ENCODE data around the gene MGAT4B. TPM values are rescaled to one million over a fixed set of nuclear protein-coding genes. Genes with fewer than 3 reads are reported as not detected.

Gene MGAT4B
- total and polyA plus RNA-seq, 12 donors = 58.6 to 123 (median 98.0) TPM

DNA sequence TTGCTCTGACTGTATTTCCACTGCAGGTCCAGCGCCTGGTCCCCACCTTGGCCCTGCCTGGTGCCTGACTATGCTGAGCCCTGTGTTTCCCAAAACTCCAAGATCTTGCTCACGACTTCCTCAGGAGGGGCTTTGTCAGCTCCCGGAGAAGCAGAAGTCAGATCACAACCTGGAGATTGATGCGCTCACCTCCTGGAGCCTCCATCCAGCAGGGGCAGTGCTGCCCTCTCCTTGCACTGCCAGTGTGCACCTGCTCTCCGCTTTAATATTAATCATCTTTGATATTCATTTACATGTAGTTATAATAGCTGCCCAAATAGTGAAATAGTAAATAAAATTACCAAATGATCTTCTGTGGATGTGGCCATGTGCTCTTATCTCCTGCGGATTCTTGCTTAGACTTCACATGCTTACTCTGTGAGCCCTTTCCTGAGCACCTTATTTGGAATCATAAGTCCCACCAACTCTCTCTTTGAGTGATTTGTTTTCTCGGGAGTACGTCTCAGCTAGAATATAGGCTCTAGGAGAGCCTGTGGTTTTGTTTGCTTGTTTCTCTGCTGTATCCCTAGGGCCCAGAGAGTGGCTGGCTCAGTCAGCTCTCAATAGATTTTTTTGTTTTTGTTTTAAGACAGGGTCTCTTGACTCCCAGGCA lies 56.7 kb downstream of the MGAT4B start:
- no peaks in the 10 kb centered on the region for H3K27me3 ChIP-seq
- ATAC-seq (no peak), DNase-seq (no peak)
- peaks cover 0 to 59% (median 32%) of the 10 kb centered on the region in 9 donors for H3K4me1 ChIP-seq
- no peaks in the 10 kb centered on the region for H3K9me3 ChIP-seq
- 82 to 84% methylated on average over 8 of the region's 8 CpGs for WGBS, 2 donors
- no peak overlapping the region for H3K27ac ChIP-seq
- TF ChIP-seq CTCF (IDR thresholded peaks at IDR 0.05) = no peak
- intact Hi-C loops (cut with DNase I) = no loop called here
- peaks cover 0 to 20% (median 0%) of the 10 kb centered on the region in 9 donors for H3K36me3 ChIP-seq
- no peak overlapping the region for H3K4me3 ChIP-seq

DNA sequence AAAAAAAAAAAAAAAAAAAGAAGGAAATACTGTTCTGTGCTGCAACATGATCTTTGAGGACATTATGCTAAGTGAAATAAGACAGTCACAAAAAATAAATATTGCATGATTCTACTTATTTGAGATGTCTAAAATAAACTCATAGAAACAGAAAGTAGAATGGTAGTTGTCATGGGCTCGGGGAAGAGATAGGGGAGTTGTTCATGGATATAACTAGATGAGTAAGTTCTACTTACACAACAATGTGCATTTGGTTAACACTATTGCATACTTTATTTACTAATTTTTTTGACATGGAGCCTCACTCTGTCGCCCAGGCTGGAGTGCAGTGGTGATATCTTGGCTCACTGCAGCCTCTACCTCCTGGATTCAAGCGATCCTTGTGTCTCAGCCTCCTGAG lies 58.9 kb downstream of the MGAT4B start:
- H3K4me1 ChIP-seq = peaks cover 0 to 56% (median 24%) of the 10 kb centered on the region in 9 donors
- intact Hi-C loops (cut with DNase I) = no loop called here
- H3K4me3 ChIP-seq = no peak overlapping the region
- no peak overlapping the region for H3K27ac ChIP-seq
- H3K9me3 ChIP-seq = no peaks in the 10 kb centered on the region
- WGBS, 2 donors = 92 to 96% methylated on average over 3 of the region's 3 CpGs
- ATAC-seq (no peak), DNase-seq (no peak)
- no peaks in the 10 kb centered on the region for H3K27me3 ChIP-seq
- TF ChIP-seq CTCF (IDR thresholded peaks at IDR 0.05) = no peak
- peaks cover 0 to 20% (median 0%) of the 10 kb centered on the region in 9 donors for H3K36me3 ChIP-seq

Small RNAs within 50 kb of the gene (microRNA-seq; reads per million reads assigned to microRNA genes)
- gene MIR1229 = 0.51 to 1.2 reads per million in 2 donors

Other genes starting within 250 kb of the MGAT4B start
- 100 to 1,000 TPM; 147 to 227 (median 168) TPM for gene HNRNPH1, start 183.2 kb downstream of the MGAT4B start, total RNA-seq
- 100 to 1,000 TPM; 114 to 217 TPM for gene HNRNPH1, start 183.2 kb downstream of the MGAT4B start, polyA plus RNA-seq
- gene CBY3, start 125.8 kb downstream of the MGAT4B start, total RNA-seq = not detected
- under 1 TPM in 1 of 2 donors, not detected in 1; 0.06 TPM for gene CBY3, start 125.8 kb downstream of the MGAT4B start, polyA plus RNA-seq
- 100 to 1,000 TPM; 372 to 659 (median 492) TPM for gene CANX, start 107.9 kb downstream of the MGAT4B start, total RNA-seq
- gene CANX, start 107.9 kb downstream of the MGAT4B start, polyA plus RNA-seq = 100 to 1,000 TPM in 1 of 2 donors, 10 to 100 TPM in 1; 90.9 to 212 TPM
- gene MAML1, start 74.0 kb downstream of the MGAT4B start, total RNA-seq = 10 to 100 TPM in 9 of 10 donors, 1 to 10 TPM in 1; 10.0 to 15.3 (median 12.5) TPM
- gene MAML1, start 74.0 kb downstream of the MGAT4B start, polyA plus RNA-seq = 1 to 10 TPM; 5.5 to 9.4 TPM
- gene LTC4S, start 12.9 kb downstream of the MGAT4B start, total RNA-seq = 10 to 100 TPM in 3 of 10 donors, 1 to 10 TPM in 7; 5.4 to 10.6 (median 7.9) TPM
- gene LTC4S, start 12.9 kb downstream of the MGAT4B start, polyA plus RNA-seq = 10 to 100 TPM; 10.5 to 20.0 TPM
- 100 to 1,000 TPM; 341 to 466 (median 391) TPM for gene SQSTM1, start 14.0 kb upstream of the MGAT4B start, total RNA-seq
- gene SQSTM1, start 14.0 kb upstream of the MGAT4B start, polyA plus RNA-seq = 100 to 1,000 TPM; 131 to 210 TPM
- gene MRNIP, start 52.0 kb upstream of the MGAT4B start, total RNA-seq = 10 to 100 TPM in 8 of 10 donors, 1 to 10 TPM in 2; 6.6 to 14.4 (median 12.7) TPM
- 10 to 100 TPM; 12.6 to 45.1 TPM for gene MRNIP, start 52.0 kb upstream of the MGAT4B start, polyA plus RNA-seq
- gene TBC1D9B, start 101.0 kb upstream of the MGAT4B start, total RNA-seq = 10 to 100 TPM; 26.0 to 52.1 (median 33.7) TPM
- 10 to 100 TPM; 31.0 to 31.4 TPM for gene TBC1D9B, start 101.0 kb upstream of the MGAT4B start, polyA plus RNA-seq